Esophagus muscularis mucosa (tissue), 4 donors: ENCODE results near the gene GNPNAT1.

Experiments used
- EP300 ChIP-seq: sonication (generic); formaldehyde crosslinking; IDR thresholded peaks from one replicate; pipeline ENCODE4 v1.6.1; 2017; ENCODE audit warnings: antibody characterized with exemption
- POLR2A ChIP-seq: fragments of 450-650 bp; IDR thresholded peaks from one replicate; pipeline ENCODE4 v1.6.1; 2017; ENCODE audit warnings: antibody characterized with exemption, moderate library complexity, mild to moderate bottlenecking, low read depth
- TF ChIP-seq, protein P1 (sequence below), 3 experiments: fragments of 200-600 bp in 2 of 3; fragments of 450-650 bp in 1 of 3; sonication (generic) in 2 of 3; IDR thresholded peaks; one replicate each; pipeline ENCODE4 v1.5.1; 2017 to 2019; ENCODE audit warnings: antibody characterized with exemption in 3 of 3, mild to moderate bottlenecking in 2 of 3, moderate library complexity in 1 of 3

DNA sequence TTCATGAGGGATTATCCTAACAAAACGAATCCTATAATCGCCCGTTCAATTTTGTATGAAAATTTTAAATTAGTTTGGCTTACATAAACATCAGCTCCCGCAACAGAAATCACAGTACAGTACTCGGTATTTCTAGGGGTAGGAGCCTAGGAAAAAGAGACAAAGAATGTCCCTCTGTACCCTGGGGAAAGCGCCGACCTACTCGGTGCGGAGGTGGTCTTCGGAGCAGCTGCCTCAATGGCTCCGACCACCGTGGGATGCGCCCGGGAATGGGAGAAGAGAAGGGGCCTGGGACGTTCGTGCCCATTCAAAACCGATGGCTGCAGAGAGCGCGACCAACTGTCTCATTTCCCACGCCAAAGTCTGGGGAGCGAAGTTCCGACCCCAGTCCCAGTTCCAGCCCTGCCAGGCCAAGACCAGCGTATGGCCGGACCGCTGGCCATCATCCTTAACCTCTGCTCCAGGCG is 618 bp downstream of the GNPNAT1 start:
- TF ChIP-seq POLR2A (no peak), EP300 (no peak)
- TF ChIP-seq, protein P1, sequence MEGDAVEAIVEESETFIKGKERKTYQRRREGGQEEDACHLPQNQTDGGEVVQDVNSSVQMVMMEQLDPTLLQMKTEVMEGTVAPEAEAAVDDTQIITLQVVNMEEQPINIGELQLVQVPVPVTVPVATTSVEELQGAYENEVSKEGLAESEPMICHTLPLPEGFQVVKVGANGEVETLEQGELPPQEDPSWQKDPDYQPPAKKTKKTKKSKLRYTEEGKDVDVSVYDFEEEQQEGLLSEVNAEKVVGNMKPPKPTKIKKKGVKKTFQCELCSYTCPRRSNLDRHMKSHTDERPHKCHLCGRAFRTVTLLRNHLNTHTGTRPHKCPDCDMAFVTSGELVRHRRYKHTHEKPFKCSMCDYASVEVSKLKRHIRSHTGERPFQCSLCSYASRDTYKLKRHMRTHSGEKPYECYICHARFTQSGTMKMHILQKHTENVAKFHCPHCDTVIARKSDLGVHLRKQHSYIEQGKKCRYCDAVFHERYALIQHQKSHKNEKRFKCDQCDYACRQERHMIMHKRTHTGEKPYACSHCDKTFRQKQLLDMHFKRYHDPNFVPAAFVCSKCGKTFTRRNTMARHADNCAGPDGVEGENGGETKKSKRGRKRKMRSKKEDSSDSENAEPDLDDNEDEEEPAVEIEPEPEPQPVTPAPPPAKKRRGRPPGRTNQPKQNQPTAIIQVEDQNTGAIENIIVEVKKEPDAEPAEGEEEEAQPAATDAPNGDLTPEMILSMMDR (IDR thresholded peaks at IDR 0.05) = no peak
